ENCODE measurements around the gene COL6A3. TPM values are rescaled to one million over a fixed set of nuclear protein-coding genes. Genes with fewer than 3 reads are reported as not detected.
"Not testable (repeated sequence)": the region's sequence is repeated elsewhere in the genome, so short reads cannot be mapped to it uniquely, and the experiment has no call there.

Gene COL6A3
- total RNA-seq, 3 donors from 2014 or later = 116 to 907 (median 320) TPM

DNA sequence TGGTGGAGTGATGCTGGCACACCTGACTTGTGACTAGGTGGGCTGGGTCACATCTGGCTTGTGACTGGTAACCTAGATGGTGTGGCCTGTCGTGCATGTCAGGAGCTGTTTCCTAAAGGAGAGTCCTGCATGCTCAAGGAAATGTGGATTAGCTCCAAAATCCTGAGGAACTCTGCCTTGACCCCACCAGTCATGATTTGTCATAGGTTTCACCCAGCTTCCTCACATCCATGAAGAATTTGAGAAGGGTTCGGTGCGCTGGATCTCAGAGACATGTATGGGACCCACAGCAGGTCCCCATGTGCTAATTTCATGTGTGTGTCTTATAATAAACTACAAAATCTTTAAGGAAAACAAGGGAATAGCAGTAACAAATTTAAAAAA is 107.2 kb downstream of the COL6A3 start:
- Histone ChIP-seq H3K27me3 (no peaks in the 10 kb centered on the region), H3K36me3 (no peaks in the 10 kb centered on the region), H3K27ac (no peak overlapping the region), H3K9me3 (no peaks in the 10 kb centered on the region), H3K4me1 (no peaks in the 10 kb centered on the region), H3K4me3 (no peak overlapping the region)
- DNase-seq (ENCODE audit: low spot score in 2 of 2) = no peak
- intact Hi-C loops (cut with DNase I; ENCODE audit: low total_unique reads) = no loop called here
- TF ChIP-seq POLR2A (IDR thresholded peaks at IDR 0.05) = no peak
- no peak for TF ChIP-seq POLR2AphosphoS5 (IDR thresholded peaks at IDR 0.05)
- TF ChIP-seq, protein P1, sequence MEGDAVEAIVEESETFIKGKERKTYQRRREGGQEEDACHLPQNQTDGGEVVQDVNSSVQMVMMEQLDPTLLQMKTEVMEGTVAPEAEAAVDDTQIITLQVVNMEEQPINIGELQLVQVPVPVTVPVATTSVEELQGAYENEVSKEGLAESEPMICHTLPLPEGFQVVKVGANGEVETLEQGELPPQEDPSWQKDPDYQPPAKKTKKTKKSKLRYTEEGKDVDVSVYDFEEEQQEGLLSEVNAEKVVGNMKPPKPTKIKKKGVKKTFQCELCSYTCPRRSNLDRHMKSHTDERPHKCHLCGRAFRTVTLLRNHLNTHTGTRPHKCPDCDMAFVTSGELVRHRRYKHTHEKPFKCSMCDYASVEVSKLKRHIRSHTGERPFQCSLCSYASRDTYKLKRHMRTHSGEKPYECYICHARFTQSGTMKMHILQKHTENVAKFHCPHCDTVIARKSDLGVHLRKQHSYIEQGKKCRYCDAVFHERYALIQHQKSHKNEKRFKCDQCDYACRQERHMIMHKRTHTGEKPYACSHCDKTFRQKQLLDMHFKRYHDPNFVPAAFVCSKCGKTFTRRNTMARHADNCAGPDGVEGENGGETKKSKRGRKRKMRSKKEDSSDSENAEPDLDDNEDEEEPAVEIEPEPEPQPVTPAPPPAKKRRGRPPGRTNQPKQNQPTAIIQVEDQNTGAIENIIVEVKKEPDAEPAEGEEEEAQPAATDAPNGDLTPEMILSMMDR (IDR thresholded peaks at IDR 0.05) = no peak

DNA sequence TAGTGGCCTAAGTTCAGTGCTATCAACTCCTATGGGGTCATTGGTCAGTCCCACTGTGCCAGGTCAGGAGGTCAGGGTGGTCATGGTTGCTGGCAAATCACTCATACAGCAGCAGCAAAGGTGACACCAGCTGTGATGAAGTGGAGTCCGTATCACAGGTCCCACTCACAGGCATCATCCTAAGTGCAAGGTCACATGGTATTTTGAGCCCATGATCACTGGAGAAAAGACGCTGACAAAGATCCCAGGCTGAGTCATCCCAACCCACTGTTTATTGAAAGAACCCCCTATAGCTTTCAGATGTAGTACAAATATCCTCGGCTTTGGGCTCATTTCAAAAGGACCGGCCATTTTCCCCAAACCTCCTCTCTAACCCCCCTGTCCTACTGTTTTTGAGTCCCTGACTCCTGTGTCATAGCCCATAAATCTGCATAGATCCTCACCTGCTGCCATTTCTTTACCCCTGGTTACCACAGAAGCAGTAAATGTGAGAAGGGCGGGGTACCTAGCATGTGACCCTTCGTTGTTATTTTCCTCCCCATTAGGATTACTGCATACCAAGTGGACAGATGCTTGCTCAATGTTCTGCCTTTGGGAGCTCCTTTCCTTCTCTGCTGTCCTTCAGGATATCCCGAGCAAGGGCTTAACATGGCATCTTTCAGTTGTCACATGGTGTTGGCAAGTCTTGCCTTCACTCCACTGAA is 107.7 kb downstream of the COL6A3 start:
- no peaks in the 10 kb centered on the region for H3K9me3 ChIP-seq
- H3K4me1 ChIP-seq = no peaks in the 10 kb centered on the region
- H3K27ac ChIP-seq = no peak overlapping the region

DNA sequence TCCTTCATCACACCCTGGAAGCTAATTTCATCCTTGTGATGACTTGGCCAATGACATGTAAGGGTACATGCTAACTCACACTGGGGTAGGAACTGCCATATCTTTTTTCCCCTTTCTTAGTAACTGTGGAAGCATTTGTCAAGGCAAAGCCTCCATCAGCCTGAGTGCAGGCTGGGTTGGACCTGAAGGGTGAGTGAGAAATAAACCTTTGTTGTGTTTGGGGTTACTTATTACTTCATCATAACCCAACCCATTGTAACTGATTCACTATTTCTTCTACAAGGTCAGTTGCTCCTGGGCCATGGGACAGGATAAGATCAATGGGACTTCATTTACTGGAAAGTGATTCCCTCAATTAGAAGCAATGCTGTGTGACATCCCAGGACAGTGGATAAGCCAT is 108.4 kb downstream of the COL6A3 start:
- H3K4me1 ChIP-seq = no peaks in the 10 kb centered on the region
- no peak overlapping the region for H3K4me3 ChIP-seq
- DNase-seq (ENCODE audit: low spot score in 2 of 2) = no peak
- H3K36me3 ChIP-seq = no peaks in the 10 kb centered on the region
- no peaks in the 10 kb centered on the region for H3K9me3 ChIP-seq
- no peak overlapping the region for H3K27ac ChIP-seq
- intact Hi-C loops (cut with DNase I; ENCODE audit: low total_unique reads) = no loop called here
- no peaks in the 10 kb centered on the region for H3K27me3 ChIP-seq
- TF ChIP-seq POLR2AphosphoS5 (IDR thresholded peaks at IDR 0.05) = no peak
- TF ChIP-seq, protein P1 (IDR thresholded peaks at IDR 0.05) = no peak
- no peak for TF ChIP-seq POLR2A (IDR thresholded peaks at IDR 0.05)

More for the DNA sequence above, 107.7 kb downstream of the COL6A3 start:
- H3K4me3 ChIP-seq = no peak overlapping the region
- no peaks in the 10 kb centered on the region for H3K36me3 ChIP-seq
- intact Hi-C loops (cut with DNase I; ENCODE audit: low total_unique reads) = no loop called here
- no peak for DNase-seq (ENCODE audit: low spot score in 2 of 2)
- TF ChIP-seq, protein P1 (IDR thresholded peaks at IDR 0.05) = no peak
- no peaks in the 10 kb centered on the region for H3K27me3 ChIP-seq

DNA sequence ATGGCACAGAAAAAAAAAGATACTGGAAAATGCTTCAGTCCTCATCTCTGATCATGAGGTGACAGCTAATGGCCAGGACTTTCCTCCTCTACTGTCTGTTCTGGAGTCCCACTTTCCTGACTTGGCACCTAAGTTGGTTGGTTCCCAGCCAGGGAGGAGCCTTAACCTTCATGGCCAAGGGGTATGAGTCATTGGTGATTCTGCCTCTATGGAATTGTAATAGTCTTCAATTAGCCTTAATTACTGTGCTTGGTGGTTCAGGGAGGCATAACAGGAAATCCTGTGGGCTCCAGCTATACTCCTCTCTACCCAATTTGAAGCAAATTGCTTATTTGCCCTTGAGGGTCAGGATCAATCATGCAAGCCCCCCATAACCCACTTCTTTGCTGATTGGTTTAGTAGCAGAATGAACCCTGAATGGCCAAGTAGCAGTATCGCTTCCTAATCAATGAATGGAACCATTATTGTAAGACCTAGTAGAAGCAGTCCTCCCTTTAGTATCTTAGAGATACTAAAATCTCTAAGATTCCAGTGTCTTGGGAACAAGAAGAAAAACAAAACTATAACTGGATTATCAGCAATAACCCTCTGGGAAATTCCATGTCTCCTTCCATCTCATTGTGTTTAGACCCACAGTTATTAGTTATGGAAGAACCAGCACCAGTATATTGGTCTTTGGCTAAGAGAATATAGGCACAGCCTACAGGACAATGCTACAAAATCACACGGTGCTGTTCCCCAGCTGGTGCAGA is 109.0 kb downstream of the COL6A3 start:
- TF ChIP-seq, protein P1 (IDR thresholded peaks at IDR 0.05) = no peak
- TF ChIP-seq POLR2A (IDR thresholded peaks at IDR 0.05) (no peak), POLR2AphosphoS5 (IDR thresholded peaks at IDR 0.05) (no peak)
- Histone ChIP-seq H3K27ac (no peak overlapping the region), H3K27me3 (no peaks in the 10 kb centered on the region)

DNA sequence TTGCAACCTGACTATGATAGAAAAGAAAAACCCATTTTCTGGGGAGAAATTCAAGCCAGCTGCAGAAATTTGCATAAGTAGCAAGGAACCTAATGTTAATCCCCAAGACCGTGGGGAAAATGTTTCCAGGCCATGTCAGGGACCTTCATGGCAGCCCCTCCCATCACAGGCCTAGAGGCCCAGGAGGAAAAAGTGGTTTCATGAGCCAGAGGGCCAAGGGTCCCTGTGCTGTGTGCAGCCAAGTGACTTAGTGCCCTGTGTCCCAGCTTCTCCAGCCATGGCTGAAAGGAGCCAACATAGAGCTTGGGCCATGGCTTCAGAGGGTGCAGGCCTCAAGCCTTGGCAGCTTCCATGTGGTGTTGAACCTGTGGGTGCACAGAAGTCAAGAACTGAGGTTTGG is 110.7 kb downstream of the COL6A3 start:
- H3K9me3 ChIP-seq; H3K4me3 ChIP-seq; DNase-seq (ENCODE audit: low spot score in 2 of 2); H3K4me1 ChIP-seq; H3K27me3 ChIP-seq; H3K27ac ChIP-seq; intact Hi-C loops (cut with DNase I; ENCODE audit: low total_unique reads); H3K36me3 ChIP-seq: not testable (repeated sequence)

More for the DNA sequence above, 109.0 kb downstream of the COL6A3 start:
- intact Hi-C loops (cut with DNase I; ENCODE audit: low total_unique reads) = no loop called here
- DNase-seq (ENCODE audit: low spot score in 2 of 2) = no peak
- no peaks in the 10 kb centered on the region for H3K36me3 ChIP-seq
- H3K4me3 ChIP-seq = no peak overlapping the region
- no peaks in the 10 kb centered on the region for H3K9me3 ChIP-seq
- H3K4me1 ChIP-seq = no peaks in the 10 kb centered on the region
